ENCODE results near the gene CSF2. TPM values are rescaled to one million over a fixed set of nuclear protein-coding genes. Genes with fewer than 3 reads are reported as not detected.

CSF2 gene
- total and polyA plus RNA-seq, 2 experiments from 2014 or later, result not detected

DNA sequence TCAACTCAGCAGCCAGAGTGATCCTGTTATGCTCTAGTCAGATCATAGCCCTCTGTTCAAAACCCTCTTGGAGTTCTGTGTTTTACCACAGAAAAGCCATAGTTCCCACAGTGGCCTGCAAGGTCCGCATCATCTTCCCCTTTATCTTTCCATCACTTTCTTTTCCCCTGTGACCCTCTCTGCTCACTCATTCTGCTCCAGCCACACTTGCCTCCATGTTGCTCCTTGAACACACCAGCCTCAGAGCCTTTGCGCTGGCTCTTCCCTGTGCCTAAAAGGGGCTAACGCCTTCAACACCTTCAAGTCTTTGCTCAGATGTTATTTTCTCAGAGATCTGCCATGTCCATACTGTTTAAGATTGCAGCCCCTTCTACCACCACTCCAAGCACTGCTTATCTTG lies 26.3 kb downstream of the CSF2 start:
- Histone ChIP-seq H3K4me1 (ENCODE audit: insufficient read depth) (no peaks in the 10 kb centered on the region), H3K4me2 (no peak overlapping the region), H4K20me1 (ENCODE audit: insufficient read depth, poor library complexity, severe bottlenecking) (no peaks in the 10 kb centered on the region), H3K27me3 (no peaks in the 10 kb centered on the region), H3K79me2 (no peaks in the 10 kb centered on the region), H3K36me3 (replicated peaks; ENCODE audit: insufficient read depth, low read depth) (no peaks in the 10 kb centered on the region), H3K9me3 (ENCODE audit: low read depth) (no peaks in the 10 kb centered on the region), H3K9me2 (replicated peaks; ENCODE audit: insufficient read depth) (no peaks in the 10 kb centered on the region), H2AFZ (no peak overlapping the region), H3K4me3 (no peak overlapping the region), H3K27ac (no peak overlapping the region)
- DNase-seq (ENCODE audit: low spot score), result no peak
- TF ChIP-seq EZH2phosphoT487 (IDR thresholded peaks at IDR 0.05; ENCODE audit: low read depth, severe bottlenecking, unreplicated experiment), result no peak
- TF ChIP-seq, protein P1, sequence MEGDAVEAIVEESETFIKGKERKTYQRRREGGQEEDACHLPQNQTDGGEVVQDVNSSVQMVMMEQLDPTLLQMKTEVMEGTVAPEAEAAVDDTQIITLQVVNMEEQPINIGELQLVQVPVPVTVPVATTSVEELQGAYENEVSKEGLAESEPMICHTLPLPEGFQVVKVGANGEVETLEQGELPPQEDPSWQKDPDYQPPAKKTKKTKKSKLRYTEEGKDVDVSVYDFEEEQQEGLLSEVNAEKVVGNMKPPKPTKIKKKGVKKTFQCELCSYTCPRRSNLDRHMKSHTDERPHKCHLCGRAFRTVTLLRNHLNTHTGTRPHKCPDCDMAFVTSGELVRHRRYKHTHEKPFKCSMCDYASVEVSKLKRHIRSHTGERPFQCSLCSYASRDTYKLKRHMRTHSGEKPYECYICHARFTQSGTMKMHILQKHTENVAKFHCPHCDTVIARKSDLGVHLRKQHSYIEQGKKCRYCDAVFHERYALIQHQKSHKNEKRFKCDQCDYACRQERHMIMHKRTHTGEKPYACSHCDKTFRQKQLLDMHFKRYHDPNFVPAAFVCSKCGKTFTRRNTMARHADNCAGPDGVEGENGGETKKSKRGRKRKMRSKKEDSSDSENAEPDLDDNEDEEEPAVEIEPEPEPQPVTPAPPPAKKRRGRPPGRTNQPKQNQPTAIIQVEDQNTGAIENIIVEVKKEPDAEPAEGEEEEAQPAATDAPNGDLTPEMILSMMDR (IDR thresholded peaks at IDR 0.05; ENCODE audit: poor library complexity), result no peak
- WGBS (ENCODE audit: low lambda C conversion rate, missing lambda C conversion rate), result 96% methylated on average over 3 of the region's 3 CpGs

DNA sequence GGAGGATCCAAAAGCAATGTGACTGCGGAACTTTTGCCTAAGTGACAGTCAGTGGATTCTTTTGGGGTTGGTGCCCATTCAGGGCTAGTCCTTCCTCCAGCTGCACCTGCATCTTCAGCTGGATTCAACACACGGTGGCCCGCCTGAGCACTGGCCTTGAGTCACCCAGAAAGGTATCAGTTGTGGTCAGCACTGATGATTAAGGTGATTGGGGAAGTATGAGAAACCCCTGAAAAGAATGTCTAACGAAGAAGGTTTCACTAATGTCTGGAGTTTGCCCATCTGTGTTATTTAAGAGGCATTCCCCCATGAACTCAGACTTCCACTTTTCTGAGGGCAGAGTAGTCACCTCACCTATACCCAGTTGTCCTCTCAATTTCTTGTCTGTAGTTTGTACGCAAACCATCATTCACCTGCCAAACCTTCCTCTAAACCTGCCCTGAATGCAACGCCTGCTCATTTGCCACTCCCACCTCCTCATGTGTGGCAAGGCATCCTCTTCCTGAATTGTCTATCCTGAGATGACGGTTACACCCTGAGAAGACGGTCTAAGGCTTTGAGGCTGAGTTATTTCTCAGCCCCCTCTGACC lies 27.2 kb downstream of the CSF2 start:
- Histone ChIP-seq H3K36me3 (replicated peaks; ENCODE audit: insufficient read depth, low read depth) (no peaks in the 10 kb centered on the region), H3K4me1 (ENCODE audit: insufficient read depth) (no peaks in the 10 kb centered on the region), H2AFZ (no peak overlapping the region), H3K9me2 (replicated peaks; ENCODE audit: insufficient read depth) (no peaks in the 10 kb centered on the region), H3K9me3 (ENCODE audit: low read depth) (no peaks in the 10 kb centered on the region), H3K79me2 (no peaks in the 10 kb centered on the region), H3K4me2 (no peak overlapping the region), H3K4me3 (no peak overlapping the region), H3K27ac (no peak overlapping the region), H4K20me1 (ENCODE audit: insufficient read depth, poor library complexity, severe bottlenecking) (no peaks in the 10 kb centered on the region), H3K27me3 (no peaks in the 10 kb centered on the region)
- WGBS (ENCODE audit: low lambda C conversion rate, missing lambda C conversion rate), result 92% methylated on average over 8 of the region's 8 CpGs
- TF ChIP-seq, protein P1 (IDR thresholded peaks at IDR 0.05; ENCODE audit: poor library complexity), result no peak
- TF ChIP-seq EZH2 (IDR thresholded peaks at IDR 0.05; ENCODE audit: borderline replicate concordance) (no peak), EZH2phosphoT487 (IDR thresholded peaks at IDR 0.05; ENCODE audit: low read depth, severe bottlenecking, unreplicated experiment) (no peak)
- no peak for DNase-seq (ENCODE audit: low spot score)

DNA sequence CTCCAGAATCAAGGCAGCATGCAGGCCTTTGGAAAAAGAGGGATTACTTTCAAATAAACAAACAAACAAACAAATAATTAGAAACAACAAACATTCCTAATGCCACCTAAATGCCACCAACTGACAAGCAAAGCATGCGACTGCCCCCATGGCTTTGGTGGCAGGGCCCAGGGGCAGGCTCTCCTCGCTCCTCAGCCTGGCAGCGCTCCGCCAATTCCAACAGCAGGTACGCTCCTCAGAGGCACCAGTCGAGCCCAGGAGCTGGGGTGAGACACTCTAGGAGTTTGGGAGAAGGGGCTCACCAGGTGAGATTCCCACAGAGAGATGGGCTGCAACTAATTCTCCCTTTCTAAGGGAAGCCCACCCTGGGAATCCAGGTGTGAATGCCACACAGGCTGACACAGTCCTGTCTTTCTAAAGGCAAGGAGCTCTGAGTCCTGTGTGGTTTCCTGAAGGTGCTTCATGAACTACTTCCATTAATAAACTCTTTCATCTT lies 27.8 kb downstream of the CSF2 start:
- Histone ChIP-seq H3K4me3 (no peak overlapping the region), H4K20me1 (ENCODE audit: insufficient read depth, poor library complexity, severe bottlenecking) (no peaks in the 10 kb centered on the region), H3K4me1 (ENCODE audit: insufficient read depth) (no peaks in the 10 kb centered on the region), H3K36me3 (replicated peaks; ENCODE audit: insufficient read depth, low read depth) (no peaks in the 10 kb centered on the region), H3K4me2 (no peak overlapping the region), H3K27me3 (no peaks in the 10 kb centered on the region), H3K9me3 (ENCODE audit: low read depth) (no peaks in the 10 kb centered on the region), H2AFZ (no peak overlapping the region), H3K79me2 (no peaks in the 10 kb centered on the region), H3K9me2 (replicated peaks; ENCODE audit: insufficient read depth) (no peaks in the 10 kb centered on the region), H3K27ac (no peak overlapping the region)
- TF ChIP-seq EZH2phosphoT487 (IDR thresholded peaks at IDR 0.05; ENCODE audit: low read depth, severe bottlenecking, unreplicated experiment) (no peak), EZH2 (IDR thresholded peaks at IDR 0.05; ENCODE audit: borderline replicate concordance) (no peak)
- TF ChIP-seq, protein P1 (IDR thresholded peaks at IDR 0.05; ENCODE audit: poor library complexity), result no peak
- DNase-seq (ENCODE audit: low spot score), result no peak
- WGBS (ENCODE audit: low lambda C conversion rate, missing lambda C conversion rate), result 96% methylated on average over 6 of the region's 6 CpGs

All from hepatocyte (in vitro differentiated cells).